ENCODE results near the gene PPIAL4G.
"Not testable (repeated sequence)": the region's sequence is repeated elsewhere in the genome, so short reads cannot be mapped to it uniquely, and the experiment has no call there.

GRCh38 chr1:148514310-148514709, 31.2 kb upstream of the PPIAL4G start:
- TF ChIP-seq, protein P1, sequence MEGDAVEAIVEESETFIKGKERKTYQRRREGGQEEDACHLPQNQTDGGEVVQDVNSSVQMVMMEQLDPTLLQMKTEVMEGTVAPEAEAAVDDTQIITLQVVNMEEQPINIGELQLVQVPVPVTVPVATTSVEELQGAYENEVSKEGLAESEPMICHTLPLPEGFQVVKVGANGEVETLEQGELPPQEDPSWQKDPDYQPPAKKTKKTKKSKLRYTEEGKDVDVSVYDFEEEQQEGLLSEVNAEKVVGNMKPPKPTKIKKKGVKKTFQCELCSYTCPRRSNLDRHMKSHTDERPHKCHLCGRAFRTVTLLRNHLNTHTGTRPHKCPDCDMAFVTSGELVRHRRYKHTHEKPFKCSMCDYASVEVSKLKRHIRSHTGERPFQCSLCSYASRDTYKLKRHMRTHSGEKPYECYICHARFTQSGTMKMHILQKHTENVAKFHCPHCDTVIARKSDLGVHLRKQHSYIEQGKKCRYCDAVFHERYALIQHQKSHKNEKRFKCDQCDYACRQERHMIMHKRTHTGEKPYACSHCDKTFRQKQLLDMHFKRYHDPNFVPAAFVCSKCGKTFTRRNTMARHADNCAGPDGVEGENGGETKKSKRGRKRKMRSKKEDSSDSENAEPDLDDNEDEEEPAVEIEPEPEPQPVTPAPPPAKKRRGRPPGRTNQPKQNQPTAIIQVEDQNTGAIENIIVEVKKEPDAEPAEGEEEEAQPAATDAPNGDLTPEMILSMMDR (IDR thresholded peaks at IDR 0.05 in 4 of 5, conservative IDR thresholded peaks at IDR 0.05 in 1 of 5): not testable (repeated sequence)
- not testable (repeated sequence) for TF ChIP-seq POLR2A (IDR thresholded peaks at IDR 0.05)

Measured in gastrocnemius medialis (tissue), 4 donors.